Tibial artery (tissue), 4 donors: ENCODE data around the gene SNRNP27.

Source experiments
- DNase-seq, 2 donors: peaks; one replicate each; pipeline ENCODE4 v3.0.0-alpha.2; 2019
- H3K27ac ChIP-seq, 2 donors: fragments of 200-600 bp; sonication (generic) in 1 of 2; 1 replicate in 1 of 2; 2 replicates in 1 of 2; pipeline ENCODE4 v1.5.1; 2018 to 2019; ENCODE audit warnings: mild to moderate bottlenecking in 1 of 2
- H3K27me3 ChIP-seq, 2 donors: fragments of 200-600 bp; sonication (generic) in 1 of 2; one replicate each; pipeline versions ENCODE4 v1.5.1 to v1.6.0; 2016 to 2019
- H3K36me3 ChIP-seq, 3 donors: fragments of 200-600 bp; sonication (generic) in 2 of 3; one replicate each; pipeline ENCODE4 v1.5.1; 2016 to 2019; ENCODE audit warnings: mild to moderate bottlenecking in 2 of 3
- H3K4me1 ChIP-seq, 4 donors: fragments of 200-600 bp; sonication (generic) in 2 of 4; 1 replicate in 3 of 4; 2 replicates in 1 of 4; pipeline ENCODE4 v1.5.1; 2016 to 2019
- H3K4me3 ChIP-seq, 2 donors: fragments of 200-600 bp; sonication (generic) in 1 of 2; 1 replicate in 1 of 2; 2 replicates in 1 of 2; pipeline ENCODE4 v1.5.1; 2018 to 2019; ENCODE audit warnings: mild to moderate bottlenecking in 2 of 2
- H3K9me3 ChIP-seq, 3 donors: fragments of 200-600 bp; sonication (generic) in 1 of 3; one replicate each; pipeline ENCODE4 v1.5.1; 2016 to 2019
- intact Hi-C: fragments of 100-400 bp; cut with DNase I; formaldehyde crosslinking; loops from one replicate; pipeline ENCODE4 v1.15.0; 2023; ENCODE audit warnings: low total_unique reads
- TF ChIP-seq, protein P1 (sequence below), 2 experiments: fragments of 200-600 bp in 1 of 2; fragments of 450-650 bp in 1 of 2; IDR thresholded peaks; one replicate each; pipeline ENCODE4 v1.5.1; 2017 to 2019; ENCODE audit warnings: antibody characterized with exemption in 2 of 2, mild to moderate bottlenecking in 1 of 2, moderate library complexity in 1 of 2

Gene SNRNP27

DNA sequence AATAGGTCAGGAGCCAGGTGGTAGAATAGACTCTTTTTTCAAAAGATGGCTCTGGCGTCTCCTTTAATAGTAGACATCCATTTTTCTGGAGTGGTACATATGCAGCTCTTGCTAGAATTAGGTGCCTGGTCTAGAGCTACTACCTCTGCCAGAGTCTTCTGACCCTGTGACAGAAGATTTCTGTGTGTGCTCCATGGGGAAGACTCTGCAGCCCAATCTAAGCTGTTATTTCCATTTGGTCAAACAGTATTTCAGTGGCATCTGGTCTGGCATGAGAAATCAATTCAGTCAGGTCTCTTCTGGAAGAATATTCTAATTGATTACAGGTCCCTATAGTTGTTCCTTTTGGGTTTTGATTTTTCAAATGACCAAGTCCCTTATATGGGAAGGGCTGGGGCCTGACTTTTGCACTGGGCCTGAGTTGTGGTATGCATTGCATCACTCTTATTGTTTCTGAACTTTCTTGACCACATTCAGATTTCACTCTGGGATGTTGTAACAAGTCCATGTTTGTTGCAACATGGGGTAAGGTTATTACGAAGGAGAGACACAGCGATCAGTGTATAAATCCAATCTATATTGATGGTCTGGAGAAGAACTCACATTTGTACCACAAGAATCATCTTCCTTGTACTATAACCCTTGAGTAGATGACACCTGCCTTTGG is 33.2 kb downstream of the SNRNP27 start:
- TF ChIP-seq, protein P1, sequence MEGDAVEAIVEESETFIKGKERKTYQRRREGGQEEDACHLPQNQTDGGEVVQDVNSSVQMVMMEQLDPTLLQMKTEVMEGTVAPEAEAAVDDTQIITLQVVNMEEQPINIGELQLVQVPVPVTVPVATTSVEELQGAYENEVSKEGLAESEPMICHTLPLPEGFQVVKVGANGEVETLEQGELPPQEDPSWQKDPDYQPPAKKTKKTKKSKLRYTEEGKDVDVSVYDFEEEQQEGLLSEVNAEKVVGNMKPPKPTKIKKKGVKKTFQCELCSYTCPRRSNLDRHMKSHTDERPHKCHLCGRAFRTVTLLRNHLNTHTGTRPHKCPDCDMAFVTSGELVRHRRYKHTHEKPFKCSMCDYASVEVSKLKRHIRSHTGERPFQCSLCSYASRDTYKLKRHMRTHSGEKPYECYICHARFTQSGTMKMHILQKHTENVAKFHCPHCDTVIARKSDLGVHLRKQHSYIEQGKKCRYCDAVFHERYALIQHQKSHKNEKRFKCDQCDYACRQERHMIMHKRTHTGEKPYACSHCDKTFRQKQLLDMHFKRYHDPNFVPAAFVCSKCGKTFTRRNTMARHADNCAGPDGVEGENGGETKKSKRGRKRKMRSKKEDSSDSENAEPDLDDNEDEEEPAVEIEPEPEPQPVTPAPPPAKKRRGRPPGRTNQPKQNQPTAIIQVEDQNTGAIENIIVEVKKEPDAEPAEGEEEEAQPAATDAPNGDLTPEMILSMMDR (IDR thresholded peaks at IDR 0.05) = no peak
- peaks cover 7 to 36% (median 18%) of the 10 kb centered on the region in 3 donors for H3K36me3 ChIP-seq

DNA sequence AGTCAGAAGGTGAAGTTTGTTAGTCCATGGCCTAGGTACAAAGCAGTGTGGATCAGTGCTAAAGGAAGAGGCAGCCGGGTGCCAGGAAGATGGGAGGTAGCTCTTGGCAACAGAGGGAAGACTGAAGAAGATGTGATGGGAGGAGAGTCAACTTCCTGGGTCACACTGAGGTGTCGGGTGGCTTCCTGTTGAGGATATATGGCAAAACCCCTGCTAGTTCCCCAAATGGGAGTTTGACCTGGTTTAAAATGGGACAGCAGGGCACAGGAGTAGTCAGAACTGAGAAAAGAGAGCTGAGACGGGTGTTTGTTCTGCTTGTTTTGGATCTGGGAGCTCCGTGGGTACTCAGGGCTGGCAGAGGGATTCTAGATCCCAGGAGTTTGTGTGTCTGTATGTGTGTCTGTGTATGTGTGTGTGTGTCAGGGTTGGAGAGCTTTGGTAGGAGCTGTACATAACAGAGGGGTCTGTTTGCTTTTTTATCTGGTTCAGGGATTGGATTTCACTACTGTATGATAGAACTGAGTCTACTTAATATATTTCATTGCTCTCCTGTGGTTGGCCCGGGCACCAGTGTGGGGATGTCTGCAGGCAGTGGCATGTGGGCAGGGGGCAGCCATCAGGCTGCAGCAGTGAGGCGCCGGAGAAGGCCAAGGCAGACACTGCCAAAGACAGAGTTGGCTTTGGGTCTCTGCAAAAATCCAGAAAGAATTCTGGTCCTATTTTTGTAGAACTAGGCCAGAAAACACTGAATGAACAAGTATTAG is 38.3 kb downstream of the SNRNP27 start:
- DNase-seq = no peak
- Histone ChIP-seq H3K27ac (peak overlapping the region; percentile 62 to 66), H3K27me3 (no peaks in the 10 kb centered on the region), H3K9me3 (no peaks in the 10 kb centered on the region), H3K4me1 (peaks cover 0 to 38% (median 22%) of the 10 kb centered on the region in 4 donors), H3K36me3 (peaks cover 18 to 32% (median 19%) of the 10 kb centered on the region in 3 donors), H3K4me3 (no peak overlapping the region)
- TF ChIP-seq, protein P1 (IDR thresholded peaks at IDR 0.05) = no peak
- intact Hi-C loops = loop anchor here (5.0 kb wide), 1 partner anchor 135 kb away; no protein-coding TSS in a partner anchor

More for the DNA sequence above, 33.2 kb downstream of the SNRNP27 start:
- intact Hi-C loops = no loop called here
- DNase-seq = no peak
- H3K4me3 ChIP-seq = no peak overlapping the region
- H3K4me1 ChIP-seq = peaks cover 0 to 5% (median 4%) of the 10 kb centered on the region in 4 donors
- no peaks in the 10 kb centered on the region for H3K27me3 ChIP-seq
- H3K9me3 ChIP-seq = no peaks in the 10 kb centered on the region
- H3K27ac ChIP-seq = no peak overlapping the region

DNA sequence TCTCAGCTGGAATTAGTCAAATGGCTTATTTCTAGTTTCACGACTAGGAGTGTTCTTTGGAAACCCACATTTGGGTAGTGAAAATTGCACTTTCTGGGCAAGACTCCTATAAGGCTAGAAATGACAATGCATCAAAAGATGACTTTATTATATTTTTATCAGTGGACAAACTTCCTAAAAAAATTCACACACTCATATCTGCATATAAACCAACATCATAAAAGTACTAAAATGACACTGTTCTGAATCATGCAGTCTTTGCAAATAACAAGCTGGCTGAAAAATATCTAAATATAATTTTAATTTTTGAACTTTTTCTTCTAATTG is 38.8 kb downstream of the SNRNP27 start:
- peak overlapping the region; percentile 62 to 66 for H3K27ac ChIP-seq
- H3K36me3 ChIP-seq = peaks cover 24 to 33% (median 24%) of the 10 kb centered on the region in 3 donors
- no peaks in the 10 kb centered on the region for H3K27me3 ChIP-seq
- peaks cover 0 to 38% (median 22%) of the 10 kb centered on the region in 4 donors for H3K4me1 ChIP-seq
- H3K4me3 ChIP-seq = no peak overlapping the region
- no peaks in the 10 kb centered on the region for H3K9me3 ChIP-seq
- no peak for DNase-seq
- intact Hi-C loops = loop anchor here (5.0 kb wide), 1 partner anchor 135 kb away; no protein-coding TSS in a partner anchor
- TF ChIP-seq, protein P1 (IDR thresholded peaks at IDR 0.05) = no peak

DNA sequence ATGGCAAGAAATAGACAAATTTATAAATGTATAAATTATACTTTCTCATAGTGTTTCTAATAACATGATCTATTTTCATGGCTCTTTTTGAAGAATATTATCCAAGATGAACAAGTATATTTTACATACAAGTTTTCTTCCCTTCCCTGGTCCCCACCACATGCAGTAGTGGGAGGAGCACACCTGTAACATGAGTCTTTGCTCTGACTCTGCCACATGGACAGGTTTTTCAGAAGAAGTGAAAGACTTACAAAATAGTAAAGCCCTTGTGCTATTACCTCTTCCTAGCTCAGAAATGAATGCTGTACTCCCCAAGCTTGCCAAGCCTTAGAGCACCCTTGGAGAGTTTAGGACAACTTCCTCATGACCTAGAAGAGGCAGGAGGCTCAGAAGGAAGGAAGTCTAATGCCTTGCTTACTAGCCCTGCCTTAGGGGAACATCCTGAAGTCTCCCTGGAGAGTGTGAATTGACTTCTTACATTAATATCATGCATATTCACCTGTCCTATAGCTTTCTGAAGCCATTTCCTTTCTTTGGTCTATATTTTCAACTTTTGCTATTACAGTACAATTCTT is 39.6 kb downstream of the SNRNP27 start:
- intact Hi-C loops = loop anchor here (5.0 kb wide), 1 partner anchor 134 kb away; no protein-coding TSS in a partner anchor
- Histone ChIP-seq H3K27me3 (no peaks in the 10 kb centered on the region), H3K4me1 (peaks cover 0 to 38% (median 22%) of the 10 kb centered on the region in 4 donors), H3K9me3 (no peaks in the 10 kb centered on the region), H3K27ac (peak overlapping the region; percentile 18 to 66), H3K4me3 (no peak overlapping the region), H3K36me3 (peaks cover 32 to 41% (median 32%) of the 10 kb centered on the region in 3 donors)
- no peak for DNase-seq
- TF ChIP-seq, protein P1 (IDR thresholded peaks at IDR 0.05) = no peak

DNA sequence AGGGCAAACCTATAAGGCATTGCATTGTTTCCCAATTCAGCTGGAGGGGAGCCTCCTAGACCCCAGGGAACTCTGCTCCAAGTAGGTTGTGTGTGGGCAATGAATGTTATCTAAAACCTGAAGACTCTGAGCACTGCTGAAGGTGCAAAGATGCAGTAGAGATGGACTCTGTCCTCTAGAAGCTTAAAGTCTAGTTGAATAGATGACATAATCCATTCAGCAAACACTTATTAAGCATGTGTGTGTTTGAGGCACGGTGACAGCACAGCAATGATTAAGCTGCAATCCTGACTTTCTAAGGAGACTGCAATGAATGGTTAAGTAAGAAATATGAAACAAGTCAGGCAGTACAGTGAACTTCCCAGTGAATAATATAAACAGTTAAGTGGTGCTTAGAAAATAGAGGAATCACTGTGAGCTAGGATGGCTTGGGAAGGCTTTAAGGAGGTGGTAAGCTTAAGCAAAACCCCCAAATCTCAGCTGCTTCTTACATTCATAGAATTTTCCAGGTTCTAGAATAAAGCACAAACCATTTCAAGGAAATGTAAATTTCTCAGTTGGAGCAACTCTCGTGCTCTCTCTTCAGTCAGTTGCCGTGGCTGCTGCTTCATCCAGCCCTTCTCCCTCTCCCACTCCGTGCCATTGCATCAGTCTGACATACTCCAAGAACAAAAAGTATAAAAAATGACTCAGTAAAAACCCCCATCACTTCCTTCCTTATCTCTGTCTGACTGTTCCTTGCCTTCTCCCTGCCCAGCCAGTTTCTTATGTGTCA is 40.3 kb downstream of the SNRNP27 start:
- TF ChIP-seq, protein P1 (IDR thresholded peaks at IDR 0.05) = no peak
- peaks cover 0 to 38% (median 22%) of the 10 kb centered on the region in 4 donors for H3K4me1 ChIP-seq
- peak overlapping the region; percentile 18 to 66 for H3K27ac ChIP-seq
- no peak overlapping the region for H3K4me3 ChIP-seq
- H3K36me3 ChIP-seq = peaks cover 39 to 43% (median 39%) of the 10 kb centered on the region in 3 donors
- peak in 1 of 2 donors; percentile 41 for DNase-seq
- no peaks in the 10 kb centered on the region for H3K9me3 ChIP-seq
- no peaks in the 10 kb centered on the region for H3K27me3 ChIP-seq
- intact Hi-C loops = loop anchor here (5.0 kb wide), 1 partner anchor 133 kb away; no protein-coding TSS in a partner anchor
